ENCODE data around the gene CCDC184.

DNA sequence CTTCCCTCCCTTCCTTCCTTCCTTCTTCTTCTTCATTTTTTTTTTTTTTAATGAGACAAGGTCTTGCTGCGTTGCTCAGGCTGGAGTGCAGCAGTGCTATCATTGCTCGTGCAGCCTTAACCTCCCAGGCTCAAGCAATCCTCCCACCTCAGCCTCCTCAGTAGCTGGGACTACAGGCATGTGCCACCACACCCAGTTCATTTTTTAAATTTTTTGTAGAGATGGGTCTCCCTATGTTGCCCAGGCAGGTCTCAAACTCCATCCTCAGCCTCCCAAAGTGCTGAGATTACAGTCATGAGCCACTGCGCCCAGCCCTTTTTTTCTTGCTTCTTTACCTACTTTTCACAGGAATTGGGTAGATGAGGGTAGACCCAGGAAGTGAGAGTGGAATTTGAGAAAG, 18.1 kb downstream of the CCDC184 start:
- TF ChIP-seq CTCF (IDR thresholded peaks at IDR 0.05; ENCODE audit: poor library complexity): no peak
- no peak for TF ChIP-seq EZH2 (IDR thresholded peaks at IDR 0.05; ENCODE audit: borderline replicate concordance)
